GM10847 (cell line): Measurements from ENCODE around the gene DQX1.

Experiments
- POLR2A ChIP-seq: IDR thresholded peaks from 2 replicates; pipeline ENCODE4 v1.6.1; 2011; ENCODE audit not compliant: insufficient read length; ENCODE audit errors: extremely low read depth

The DQX1 gene, protein sequence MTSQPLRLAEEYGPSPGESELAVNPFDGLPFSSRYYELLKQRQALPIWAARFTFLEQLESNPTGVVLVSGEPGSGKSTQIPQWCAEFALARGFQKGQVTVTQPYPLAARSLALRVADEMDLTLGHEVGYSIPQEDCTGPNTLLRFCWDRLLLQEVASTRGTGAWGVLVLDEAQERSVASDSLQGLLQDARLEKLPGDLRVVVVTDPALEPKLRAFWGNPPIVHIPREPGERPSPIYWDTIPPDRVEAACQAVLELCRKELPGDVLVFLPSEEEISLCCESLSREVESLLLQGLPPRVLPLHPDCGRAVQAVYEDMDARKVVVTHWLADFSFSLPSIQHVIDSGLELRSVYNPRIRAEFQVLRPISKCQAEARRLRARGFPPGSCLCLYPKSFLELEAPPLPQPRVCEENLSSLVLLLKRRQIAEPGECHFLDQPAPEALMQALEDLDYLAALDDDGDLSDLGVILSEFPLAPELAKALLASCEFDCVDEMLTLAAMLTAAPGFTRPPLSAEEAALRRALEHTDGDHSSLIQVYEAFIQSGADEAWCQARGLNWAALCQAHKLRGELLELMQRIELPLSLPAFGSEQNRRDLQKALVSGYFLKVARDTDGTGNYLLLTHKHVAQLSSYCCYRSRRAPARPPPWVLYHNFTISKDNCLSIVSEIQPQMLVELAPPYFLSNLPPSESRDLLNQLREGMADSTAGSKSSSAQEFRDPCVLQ

DNA sequence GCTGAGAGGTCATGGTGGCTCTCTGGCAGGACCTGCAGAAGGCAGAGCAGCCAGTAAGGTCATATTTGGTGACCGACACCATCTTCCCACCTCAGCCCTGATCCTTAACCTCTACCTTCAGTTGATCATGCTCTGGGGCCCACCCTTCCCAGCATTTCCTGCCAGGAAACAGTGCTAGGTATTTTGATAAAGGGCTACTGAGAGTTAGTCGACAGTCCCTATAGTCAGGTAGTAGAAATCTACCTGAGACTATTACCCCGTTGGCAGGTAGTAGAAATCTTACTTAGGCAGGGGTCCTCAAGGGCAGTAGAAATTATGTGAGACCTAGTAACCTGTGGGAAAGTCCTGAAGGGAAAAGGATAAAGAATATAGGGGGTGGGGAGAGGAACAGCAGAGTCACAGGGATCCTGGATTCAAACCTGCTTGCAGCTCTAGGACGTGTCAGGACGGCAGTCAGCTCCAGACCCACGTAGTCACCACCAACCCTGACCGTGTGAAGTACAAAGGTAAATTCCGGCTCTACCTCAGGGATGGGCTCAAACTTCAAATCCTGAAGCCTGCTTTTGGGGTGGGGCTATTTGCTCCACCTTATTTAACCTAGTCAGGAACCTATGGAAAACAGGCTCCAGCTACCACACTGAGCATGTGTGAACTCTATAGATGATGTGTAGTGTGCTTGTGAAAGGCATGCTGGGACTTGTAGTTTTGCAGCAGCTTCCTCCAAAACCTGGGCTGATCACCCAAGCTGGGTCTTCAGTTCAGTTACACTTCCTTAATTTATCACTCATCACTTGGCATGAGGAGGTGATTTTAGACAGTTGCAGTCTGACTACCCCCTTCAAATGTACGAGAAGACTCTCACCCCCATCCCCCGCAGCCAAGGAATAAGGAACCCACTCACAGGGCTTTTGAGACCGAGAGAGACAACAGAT lies at the start of gene DQX1:
DQX1 (minus strand) TSS at position 515 of the 932 bp plus-strand sequence; CDS start at position 13, 502 bp downstream.
- no peak for TF ChIP-seq POLR2A

DNA sequence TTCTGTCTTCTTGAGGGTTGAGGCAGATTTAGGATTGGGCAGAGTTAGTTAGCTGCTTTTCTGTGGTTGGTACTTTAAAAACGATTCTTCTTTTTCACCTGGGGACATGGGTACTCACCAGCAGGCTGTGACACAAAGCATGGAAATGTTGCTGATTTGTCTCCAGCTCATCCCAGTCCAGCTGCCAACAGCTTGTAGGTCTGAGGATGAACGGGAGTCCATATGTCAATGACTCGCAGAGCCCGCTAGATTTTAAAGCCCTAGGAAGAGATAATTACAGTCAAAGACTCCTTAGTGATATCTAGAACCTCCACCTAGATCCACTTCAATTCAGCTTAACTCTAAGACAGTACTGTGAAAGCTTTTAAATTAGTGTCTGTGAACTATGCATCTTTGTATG lies 49.3 kb upstream of the DQX1 start:
- TF ChIP-seq POLR2A = no peak

DNA sequence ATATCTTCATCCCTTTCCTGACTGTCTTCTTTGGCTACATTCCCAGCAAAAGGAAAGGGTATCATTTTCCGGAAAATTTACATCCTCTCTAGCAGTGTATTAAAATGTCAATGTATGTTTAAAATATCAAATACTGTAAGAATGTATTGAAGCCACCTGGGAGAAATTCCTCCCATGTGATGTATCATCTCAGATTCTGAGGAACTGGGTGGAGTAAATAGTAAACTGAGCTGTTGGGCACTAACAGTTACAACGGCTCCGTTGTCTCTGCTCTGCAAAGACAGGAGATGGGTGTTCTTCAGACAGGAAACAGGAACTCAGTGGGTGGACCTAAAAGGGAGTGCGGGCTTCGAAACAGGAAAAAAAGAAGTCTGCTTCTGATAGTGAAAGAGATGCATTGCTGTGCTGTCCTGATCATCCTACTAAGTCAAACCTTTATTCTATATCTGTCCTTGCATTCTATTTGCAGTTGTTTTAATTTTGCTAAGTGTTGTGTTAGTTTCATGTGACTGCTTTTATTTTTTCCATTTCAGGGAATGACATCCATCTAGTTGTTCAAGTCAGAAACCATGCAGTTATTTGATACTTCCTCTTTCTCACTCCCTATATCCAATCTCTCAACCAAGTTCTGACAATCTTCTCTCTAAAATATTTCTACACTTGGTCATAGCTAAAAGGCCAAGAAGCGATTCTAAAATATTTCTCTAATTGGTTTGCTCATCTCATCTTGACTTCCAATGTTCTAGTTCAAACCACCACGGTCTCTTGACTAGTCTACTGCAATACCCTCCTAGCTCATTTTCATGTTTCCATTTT lies 47.9 kb upstream of the DQX1 start:
- TF ChIP-seq POLR2A = no peak

DNA sequence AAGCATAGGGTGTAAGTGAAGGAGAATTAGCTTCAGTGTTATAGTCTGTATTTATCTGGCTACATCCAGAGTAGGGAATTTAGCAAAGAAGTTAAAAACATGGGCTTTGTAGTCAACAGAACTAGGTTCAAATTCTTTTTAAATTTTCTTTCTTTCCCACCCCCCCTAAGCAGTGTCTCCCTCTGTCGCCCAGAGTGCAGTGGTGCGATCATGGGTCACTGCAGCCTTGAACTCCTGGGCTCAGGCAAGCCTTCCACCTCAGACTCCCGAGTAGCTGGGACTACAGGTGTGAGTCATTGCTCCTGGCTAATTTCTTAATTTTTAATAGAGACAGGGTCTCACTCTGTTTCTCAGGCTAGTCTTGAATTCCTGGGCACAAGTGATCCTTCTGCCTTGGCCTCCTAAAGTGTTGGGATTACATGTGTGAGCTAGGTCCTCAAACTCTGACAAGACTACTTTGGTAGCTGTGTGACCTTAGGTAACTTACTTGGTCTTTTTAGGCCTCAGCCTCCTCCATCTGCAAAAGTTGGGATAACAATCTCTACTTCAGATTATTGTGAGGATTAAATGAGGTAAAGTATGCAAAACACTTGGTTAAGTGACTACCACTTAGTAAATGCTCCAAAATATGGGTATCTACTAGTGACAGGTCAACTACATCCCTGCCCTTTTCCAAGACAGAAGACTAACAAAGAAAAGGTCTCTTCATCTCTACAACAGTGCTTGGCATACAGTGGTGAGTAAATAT lies 46.3 kb upstream of the DQX1 start:
- TF ChIP-seq POLR2A = no peak

DNA sequence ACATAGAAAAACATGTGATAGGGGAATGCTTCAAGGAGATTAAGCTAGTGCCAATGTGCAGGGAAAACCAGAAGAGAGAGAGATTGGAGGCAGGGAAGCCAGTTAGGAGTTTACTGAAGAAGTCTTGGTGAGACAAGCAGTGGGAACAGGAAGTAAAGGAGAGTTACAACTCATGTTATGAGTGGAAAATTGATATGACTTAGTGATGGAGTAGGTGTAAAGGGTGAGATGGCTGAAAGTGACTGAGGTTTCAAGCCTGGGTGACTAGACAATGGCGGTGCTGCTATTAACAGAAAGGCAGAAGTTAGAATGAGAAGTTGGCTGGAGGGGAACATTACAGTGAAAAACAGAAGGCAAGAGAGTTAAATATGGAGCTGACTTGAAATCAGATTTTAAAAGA lies 45.0 kb upstream of the DQX1 start:
- no peak for TF ChIP-seq POLR2A

DNA sequence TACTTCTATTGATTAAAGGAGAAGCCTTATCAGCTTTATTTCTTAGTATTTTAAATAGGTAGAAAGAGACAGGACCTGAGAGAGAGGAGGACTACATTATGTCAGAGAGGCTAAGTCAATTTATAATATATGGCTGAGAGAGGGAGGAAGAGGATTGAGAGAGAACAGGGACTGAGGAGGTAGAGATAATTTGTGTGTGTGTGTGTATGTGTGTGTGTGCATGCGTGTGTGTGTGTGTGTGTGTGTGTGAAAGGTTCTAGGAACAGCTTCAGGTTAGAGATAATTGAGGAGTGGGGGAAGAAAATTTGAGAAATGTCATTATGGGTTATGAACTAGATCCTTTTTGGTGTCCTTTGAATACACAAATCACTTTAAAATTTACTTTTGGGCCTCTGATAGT lies 43.7 kb upstream of the DQX1 start:
- no peak for TF ChIP-seq POLR2A

DNA sequence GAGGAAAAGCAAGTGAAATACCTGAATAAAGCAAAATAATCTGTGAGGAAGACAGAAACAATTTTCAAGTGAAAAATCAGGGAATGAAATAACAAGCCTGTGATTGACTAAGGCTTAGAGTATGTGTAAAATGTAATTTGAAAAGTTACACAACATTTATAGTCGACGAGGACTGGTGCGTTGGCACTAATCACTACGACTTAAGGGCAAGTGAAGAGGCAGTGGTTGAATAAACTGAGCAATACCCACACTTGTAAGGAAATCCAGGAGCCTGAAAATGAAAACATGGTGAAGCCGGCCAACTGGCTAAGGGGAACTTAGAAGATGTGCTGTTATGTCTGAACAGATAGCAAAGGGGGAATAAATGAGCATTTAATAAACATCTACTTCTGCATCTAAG lies 41.9 kb upstream of the DQX1 start:
- TF ChIP-seq POLR2A = no peak

DNA sequence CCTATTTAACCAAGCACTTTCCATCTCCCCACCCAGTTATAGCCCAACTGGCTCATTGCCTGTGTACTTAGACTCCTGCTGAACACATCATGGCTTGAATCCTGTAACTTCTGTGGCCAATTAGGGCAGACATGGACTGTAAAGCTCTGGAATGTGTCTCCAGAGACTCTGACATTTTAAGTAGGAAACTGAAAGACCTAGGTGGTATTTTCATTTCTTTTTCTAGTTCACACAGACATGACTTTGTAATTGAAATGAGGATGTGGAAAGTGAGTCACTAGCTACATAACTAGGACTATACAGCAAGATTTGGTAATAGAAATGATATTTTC lies 40.7 kb upstream of the DQX1 start:
- TF ChIP-seq POLR2A = no peak

DNA sequence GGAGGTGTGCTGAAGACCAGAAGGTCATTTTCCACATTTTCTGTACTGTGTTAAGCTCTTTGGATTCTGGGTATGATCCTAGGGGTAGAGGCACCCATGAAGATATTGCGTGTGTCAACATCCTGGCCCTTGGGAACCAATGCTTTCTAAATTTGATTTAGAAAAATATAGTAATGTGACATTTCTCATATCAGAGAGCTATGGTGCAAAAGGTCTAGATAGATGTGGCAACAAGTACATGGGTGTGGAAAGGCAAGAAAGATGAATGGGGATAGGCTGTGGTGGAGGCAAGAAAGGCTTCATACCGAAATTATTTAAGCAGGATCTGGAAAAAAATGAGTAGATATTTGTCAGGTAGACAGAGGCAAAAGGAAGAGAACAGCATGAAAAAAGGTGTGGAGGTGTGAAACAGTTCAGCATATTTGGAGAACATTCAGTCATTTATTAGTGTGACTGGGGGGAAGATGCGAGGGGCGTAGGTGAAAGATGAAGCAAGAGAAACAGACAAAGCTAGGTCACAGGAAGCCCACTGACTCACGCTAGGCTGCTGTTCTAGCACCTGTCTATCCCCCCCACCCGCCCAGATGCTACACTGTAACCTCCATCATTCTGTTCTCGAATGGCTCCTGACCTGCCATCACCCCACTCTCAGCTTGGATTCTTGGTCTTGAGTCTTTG lies 40.2 kb upstream of the DQX1 start:
- no peak for TF ChIP-seq POLR2A

DNA sequence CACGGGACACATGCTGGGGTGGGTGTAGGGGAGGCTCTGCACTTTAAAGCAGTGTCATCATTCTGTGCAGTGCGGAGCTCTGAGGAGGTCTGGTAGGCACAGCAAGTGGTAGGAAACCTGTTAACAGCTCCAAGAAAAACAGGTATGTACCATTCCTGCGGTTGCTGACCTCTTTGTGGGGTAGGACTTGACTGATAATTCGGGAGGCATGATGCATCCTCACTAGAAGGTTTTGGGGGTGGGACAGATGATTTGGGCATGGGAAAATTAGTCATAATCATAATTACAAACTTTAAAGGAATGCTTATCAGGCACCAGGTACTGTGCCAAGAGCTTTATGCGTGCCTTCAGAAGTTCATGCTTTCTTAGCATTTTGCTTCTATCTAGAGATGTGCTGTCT lies 38.2 kb upstream of the DQX1 start:
- TF ChIP-seq POLR2A = no peak

DNA sequence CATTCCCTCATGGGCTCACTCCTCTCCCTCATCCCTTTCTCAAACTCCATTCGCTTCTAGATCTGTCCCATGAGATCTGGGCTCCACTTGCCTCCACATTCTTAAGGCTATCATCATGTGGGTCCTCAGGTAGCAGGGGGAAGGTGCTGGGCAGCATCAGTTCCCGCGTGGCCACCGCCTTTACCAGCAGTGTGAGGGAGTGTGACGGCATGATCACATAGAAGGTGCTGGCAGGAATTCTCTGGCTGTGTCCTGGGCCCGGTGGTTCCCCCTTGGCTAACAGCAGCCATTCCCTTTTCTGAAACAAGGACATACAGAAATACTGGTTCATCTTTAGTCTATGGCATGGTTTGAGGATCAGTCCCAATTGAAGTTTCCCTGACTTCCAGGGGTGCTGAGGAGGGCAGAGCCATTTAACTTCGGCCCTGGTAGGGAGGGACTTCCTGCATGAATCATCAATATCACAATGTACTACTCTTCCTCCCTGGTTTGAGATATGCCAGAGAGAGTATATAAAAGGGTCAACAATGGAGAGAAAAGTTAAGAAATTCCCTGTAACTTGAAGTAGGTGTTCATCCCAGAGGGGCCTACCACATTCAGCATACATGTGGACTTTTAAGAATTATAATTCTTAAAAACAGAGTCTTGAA lies 36.2 kb upstream of the DQX1 start:
- TF ChIP-seq POLR2A = no peak

DNA sequence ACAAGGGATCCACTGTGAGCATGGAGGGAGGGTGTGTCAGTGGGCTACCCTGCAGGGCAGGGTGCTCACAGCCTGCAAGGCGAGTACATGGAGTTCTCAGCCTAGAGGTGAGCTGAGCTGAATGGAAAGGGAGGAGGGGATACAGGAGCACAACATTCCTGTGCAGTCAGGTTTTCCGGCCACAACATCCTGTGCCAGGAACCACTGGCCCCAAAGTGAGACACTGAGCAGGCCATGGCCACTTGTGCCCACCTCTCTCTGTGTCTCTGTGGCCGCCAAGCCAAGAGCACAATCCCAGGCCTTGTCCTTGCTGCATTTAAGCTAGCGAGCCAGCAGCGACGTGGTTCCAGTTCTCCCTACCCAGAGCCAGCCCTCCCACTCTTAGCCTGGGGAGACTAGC lies 34.6 kb upstream of the DQX1 start:
- TF ChIP-seq POLR2A = no peak

DNA sequence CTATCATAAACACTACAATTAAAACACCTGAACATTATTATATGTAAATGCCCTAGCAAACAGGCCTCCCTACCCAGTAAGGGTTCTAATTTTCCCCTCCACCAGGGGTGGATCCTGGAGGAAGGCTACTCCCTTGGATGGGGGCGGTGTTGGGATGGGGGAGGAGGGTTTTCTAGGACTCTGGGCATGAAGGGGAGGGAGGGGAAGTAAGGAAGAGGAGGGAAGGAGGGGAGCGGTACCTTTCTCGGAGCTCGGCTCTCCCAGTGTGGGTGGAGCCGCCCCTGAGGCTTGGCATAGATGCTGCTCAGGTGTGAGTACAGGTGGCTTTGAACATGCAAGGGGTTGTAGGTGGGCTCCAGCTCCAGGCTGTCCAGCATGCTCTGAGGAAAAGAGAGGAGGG lies 33.9 kb upstream of the DQX1 start:
- TF ChIP-seq POLR2A = no peak
